CD14-positive monocyte (primary cell): ENCODE data around the gene CLN6. TPM values are rescaled to one million over a fixed set of nuclear protein-coding genes. Genes with fewer than 3 reads are reported as not detected.
A peak's percentile ranks its signal among the peaks of the same experiment; 100 is the strongest.

Source experiments
- DNase-seq, 3 donors: peaks; one replicate each; pipeline ENCODE4 v3.0.0-alpha.2; 2011 to 2022
- H2AFZ ChIP-seq: 2 replicates; pipeline ENCODE4 v1.6.0; 2012; ENCODE audit warnings: mild to moderate bottlenecking, low read depth, low read length, inconsistent platforms; ENCODE audit not compliant: insufficient read depth, poor library complexity, severe bottlenecking
- H3K27ac ChIP-seq, 2 donors: 1 replicate in 1 of 2; 2 replicates in 1 of 2; pipeline ENCODE4 v1.5.1; 2012 to 2013; ENCODE audit warnings: low read length in 2 of 2, control low read depth in 1 of 2, inconsistent platforms in 1 of 2, low read depth in 1 of 2, mild to moderate bottlenecking in 1 of 2
- H3K27me3 ChIP-seq, 2 donors: one replicate each; pipeline versions ENCODE4 v1.6.0 to v1.6.1; 2011 to 2013; ENCODE audit warnings: low read length in 2 of 2; ENCODE audit not compliant: control insufficient read depth in 2 of 2, insufficient read depth in 2 of 2
- H3K36me3 ChIP-seq, 2 donors: replicated peaks in 1 of 2; 1 replicate in 1 of 2; 2 replicates in 1 of 2; pipeline versions ENCODE4 v1.5.1 to v1.6.1; 2012 to 2013; ENCODE audit warnings: low read length in 2 of 2, control low read depth in 1 of 2, inconsistent platforms in 1 of 2, mild to moderate bottlenecking in 1 of 2; ENCODE audit not compliant: insufficient read depth in 2 of 2, control insufficient read depth in 1 of 2
- H3K4me1 ChIP-seq, 2 donors: 1 replicate in 1 of 2; 2 replicates in 1 of 2; pipeline versions ENCODE4 v1.5.1 to v1.6.1; 2012 to 2013; ENCODE audit warnings: low read length in 2 of 2, control low read depth in 1 of 2, inconsistent platforms in 1 of 2, mild to moderate bottlenecking in 1 of 2, moderate library complexity in 1 of 2; ENCODE audit not compliant: insufficient read depth in 2 of 2, control insufficient read depth in 1 of 2
- H3K4me2 ChIP-seq: replicated peaks from 2 replicates; pipeline ENCODE3; 2012; ENCODE audit warnings: low read length, moderate library complexity, mild to moderate bottlenecking; ENCODE audit not compliant: poor library complexity, severe bottlenecking; ENCODE audit errors: extremely low read depth
- H3K4me3 ChIP-seq, 3 experiments: fragments of 200-600 bp in 1 of 3; sonication (generic) in 1 of 3; replicated peaks in 1 of 3; 1 replicate in 2 of 3; 2 replicates in 1 of 3; pipeline ENCODE4 v1.5.1; 2011 to 2013; ENCODE audit warnings: low read length in 3 of 3, mild to moderate bottlenecking in 3 of 3, control low read depth in 2 of 3, low read depth in 2 of 3, inconsistent platforms in 1 of 3, moderate library complexity in 1 of 3
- H3K79me2 ChIP-seq: 2 replicates; pipeline ENCODE4 v1.6.0; 2012; ENCODE audit warnings: mild to moderate bottlenecking, control low read depth, inconsistent platforms, low read length, moderate library complexity; ENCODE audit not compliant: insufficient read depth
- H3K9ac ChIP-seq: 2 replicates; pipeline ENCODE4 v1.6.0; 2017; ENCODE audit warnings: low read length, mild to moderate bottlenecking; ENCODE audit not compliant: insufficient read depth, poor library complexity, severe bottlenecking
- H3K9me3 ChIP-seq, 2 donors: replicated peaks in 1 of 2; 1 replicate in 1 of 2; 2 replicates in 1 of 2; pipeline versions ENCODE4 v1.5.1 to v1.6.1; 2012 to 2013; ENCODE audit warnings: low read length in 2 of 2, control low read depth in 1 of 2; ENCODE audit not compliant: control insufficient read depth in 1 of 2, insufficient read depth in 1 of 2
- H4K20me1 ChIP-seq: 2 replicates; pipeline ENCODE4 v1.6.0; 2012; ENCODE audit warnings: mild to moderate bottlenecking, low read length, control low read depth, moderate library complexity; ENCODE audit not compliant: insufficient read depth
- H3K27ac Mint-ChIP-seq, 7 donors: one replicate each; pipeline ENCODE4 v1.8.0; 2020; ENCODE audit warnings: mild to moderate bottlenecking in 7 of 7, mixed read lengths in 7 of 7, moderate library complexity in 6 of 7, inconsistent platforms in 2 of 7
- H3K27me3 Mint-ChIP-seq, 3 donors: one replicate each; pipeline ENCODE4 v1.8.0; 2021 to 2022; ENCODE audit warnings: low read depth in 3 of 3, mild to moderate bottlenecking in 3 of 3, mixed read lengths in 3 of 3, moderate library complexity in 3 of 3, inconsistent platforms in 1 of 3
- H3K36me3 Mint-ChIP-seq, 2 donors: one replicate each; pipeline ENCODE4 v1.8.0; 2020; ENCODE audit warnings: mixed read lengths in 2 of 2, inconsistent platforms in 1 of 2, mild to moderate bottlenecking in 1 of 2
- H3K4me1 Mint-ChIP-seq: one replicate; pipeline ENCODE4 v1.8.0; 2020; ENCODE audit warnings: mild to moderate bottlenecking, mixed read lengths
- H3K4me3 Mint-ChIP-seq, 2 donors: one replicate each; pipeline ENCODE4 v1.8.0; 2020; ENCODE audit warnings: mild to moderate bottlenecking in 2 of 2, mixed read lengths in 2 of 2, moderate library complexity in 1 of 2
- H3K9me3 Mint-ChIP-seq, 7 donors: one replicate each; pipeline ENCODE4 v1.8.0; 2020 to 2022; ENCODE audit warnings: mixed read lengths in 7 of 7, mild to moderate bottlenecking in 6 of 7, moderate library complexity in 6 of 7, inconsistent platforms in 2 of 7
- WGBS: methylation state at CpG from one replicate; pipeline ENCODE4 v1.1.5; 2013; ENCODE audit warnings: missing lambda C conversion rate; ENCODE audit not compliant: insufficient coverage; 5-methylcytosine and 5-hydroxymethylcytosine counted together
- intact Hi-C, 2 donors: fragments of 100-400 bp; cut with micrococcal nuclease; formaldehyde crosslinking; loops; one replicate each; pipeline versions ENCODE4 v1.15.0 to v1.15.1; 2023
- polyA plus RNA-seq, 3 donors: library from polyadenylated mRNA; depleted of rRNA in 1 of 3; unstranded in 2 of 3; stranded (reverse) in 1 of 3; fragments of 300-500 nt in 2 of 3; fragments of >200 nt in 1 of 3; fragmentation: Illumina TruSeq in 2 of 3; gene quantifications; 1 replicate in 2 of 3; 2 replicates in 1 of 3; pipeline ENCODE4 v1.2.3, GENCODE V29; 2012 to 2021
- TF ChIP-seq, protein P1 (sequence below): fragments of 200-600 bp; IDR thresholded peaks from one replicate; pipeline ENCODE4 v1.8.0; 2022; ENCODE audit warnings: antibody characterized with exemption, mild to moderate bottlenecking

CLN6 gene
- polyA plus RNA-seq, 3 donors, result 3.4 to 37.6 (median 4.2) TPM

DNA sequence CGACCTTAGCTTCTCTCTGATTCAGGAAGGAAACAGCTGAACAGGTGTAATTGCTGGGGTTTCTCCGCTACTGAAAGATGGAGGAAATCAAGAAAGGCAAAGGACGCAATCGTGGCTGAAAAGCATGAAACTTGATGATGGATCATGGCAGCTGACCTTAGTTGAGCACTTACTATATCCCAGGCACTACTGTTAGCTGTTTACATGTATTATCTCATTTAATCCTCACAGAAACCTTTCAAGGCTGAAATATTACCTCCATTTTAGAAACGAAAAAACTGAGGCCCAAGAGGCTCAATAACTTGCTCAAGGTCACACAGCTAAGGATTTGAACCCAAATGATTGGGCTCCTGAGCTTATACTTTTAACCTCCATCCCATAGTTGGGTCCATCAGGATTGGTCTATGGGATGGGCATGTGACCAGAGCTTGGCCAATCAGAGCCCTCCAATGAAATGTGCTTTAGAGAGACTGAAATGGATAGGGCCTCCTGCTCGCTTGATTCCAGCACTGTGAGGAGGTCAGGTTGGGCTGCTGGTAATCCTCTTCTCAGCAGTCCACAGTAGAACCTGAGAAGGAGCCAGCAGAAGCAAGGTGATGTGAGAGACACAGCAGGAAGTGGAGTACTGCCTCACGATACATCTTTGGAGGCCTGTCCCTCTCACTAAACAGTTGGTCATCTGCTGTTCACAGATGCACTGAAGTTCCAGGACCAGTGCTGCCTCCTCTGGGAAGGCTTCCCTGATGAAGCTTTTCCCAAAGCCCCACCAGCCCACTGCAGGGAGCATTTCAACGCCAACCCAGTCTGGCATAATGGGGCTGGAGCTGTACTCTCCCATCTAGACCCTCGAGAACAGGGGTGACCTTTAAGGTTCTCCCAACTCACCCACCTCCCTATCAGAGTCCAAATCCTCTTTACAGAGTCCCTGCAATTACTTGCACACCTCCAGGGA is 10.4 kb downstream of the CLN6 start:
- 98% methylated on average over 7 of the region's 9 CpGs for WGBS
- TF ChIP-seq, protein P1, sequence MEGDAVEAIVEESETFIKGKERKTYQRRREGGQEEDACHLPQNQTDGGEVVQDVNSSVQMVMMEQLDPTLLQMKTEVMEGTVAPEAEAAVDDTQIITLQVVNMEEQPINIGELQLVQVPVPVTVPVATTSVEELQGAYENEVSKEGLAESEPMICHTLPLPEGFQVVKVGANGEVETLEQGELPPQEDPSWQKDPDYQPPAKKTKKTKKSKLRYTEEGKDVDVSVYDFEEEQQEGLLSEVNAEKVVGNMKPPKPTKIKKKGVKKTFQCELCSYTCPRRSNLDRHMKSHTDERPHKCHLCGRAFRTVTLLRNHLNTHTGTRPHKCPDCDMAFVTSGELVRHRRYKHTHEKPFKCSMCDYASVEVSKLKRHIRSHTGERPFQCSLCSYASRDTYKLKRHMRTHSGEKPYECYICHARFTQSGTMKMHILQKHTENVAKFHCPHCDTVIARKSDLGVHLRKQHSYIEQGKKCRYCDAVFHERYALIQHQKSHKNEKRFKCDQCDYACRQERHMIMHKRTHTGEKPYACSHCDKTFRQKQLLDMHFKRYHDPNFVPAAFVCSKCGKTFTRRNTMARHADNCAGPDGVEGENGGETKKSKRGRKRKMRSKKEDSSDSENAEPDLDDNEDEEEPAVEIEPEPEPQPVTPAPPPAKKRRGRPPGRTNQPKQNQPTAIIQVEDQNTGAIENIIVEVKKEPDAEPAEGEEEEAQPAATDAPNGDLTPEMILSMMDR, result no peak
- H3K36me3 Mint-ChIP-seq, result peaks cover 0 to 17% of the 10 kb centered on the region in 2 donors
- no peaks in the 10 kb centered on the region for H3K9me3 Mint-ChIP-seq
- Histone ChIP-seq H3K36me3 (peaks cover 0 to 32% of the 10 kb centered on the region in 2 donors), H3K9me3 (no peaks in the 10 kb centered on the region), H3K4me1 (peaks cover 15 to 16% of the 10 kb centered on the region in 2 donors), H3K4me2 (no peak overlapping the region), H3K27me3 (no peaks in the 10 kb centered on the region), H2AFZ (no peak overlapping the region), H3K79me2 (peaks cover 57% of the 10 kb centered on the region), H3K9ac (peak overlapping the region; percentile 15), H4K20me1 (peaks cover 38% of the 10 kb centered on the region), H3K4me3 (no peak overlapping the region), H3K27ac (peak overlapping the region in 1 of 2 donors; percentile 57)
- no peak for DNase-seq
- peaks cover 0 to 2% (median 1%) of the 10 kb centered on the region in 3 donors for H3K27me3 Mint-ChIP-seq
- peak overlapping the region in 2 of 7 donors; percentile 38 to 84 for H3K27ac Mint-ChIP-seq
- intact Hi-C loops, result no loop called here
- H3K4me1 Mint-ChIP-seq, result peaks cover 16% of the 10 kb centered on the region
- no peak overlapping the region for H3K4me3 Mint-ChIP-seq

GRCh38 chr15:68218331-68218730 is 11.2 kb downstream of the CLN6 start:
- H2AFZ ChIP-seq, result no peak overlapping the region
- no peak for DNase-seq
- TF ChIP-seq, protein P1, result no peak
- no peak overlapping the region for H3K9ac ChIP-seq
- H3K4me3 ChIP-seq, result no peak overlapping the region
- Mint-ChIP-seq H3K27ac (peak overlapping the region in 3 of 7 donors; percentile 19 to 84 (median 37)), H3K4me3 (no peak overlapping the region), H3K36me3 (peaks cover 0 to 23% of the 10 kb centered on the region in 2 donors), H3K4me1 (peaks cover 18% of the 10 kb centered on the region), H3K9me3 (no peaks in the 10 kb centered on the region), H3K27me3 (peaks cover 0 to 2% (median 1%) of the 10 kb centered on the region in 3 donors)
- H3K4me1 ChIP-seq, result peaks cover 15 to 18% of the 10 kb centered on the region in 2 donors
- WGBS, result 100% methylated on average over 1 of the region's 8 CpGs
- no peaks in the 10 kb centered on the region for H3K9me3 ChIP-seq
- H3K27me3 ChIP-seq, result no peaks in the 10 kb centered on the region
- H3K79me2 ChIP-seq, result peaks cover 55% of the 10 kb centered on the region
- H3K27ac ChIP-seq, result peak overlapping the region in 1 of 2 donors; percentile 57
- H4K20me1 ChIP-seq, result peaks cover 31% of the 10 kb centered on the region
- peaks cover 0 to 32% of the 10 kb centered on the region in 2 donors for H3K36me3 ChIP-seq
- intact Hi-C loops, result no loop called here
- no peak overlapping the region for H3K4me2 ChIP-seq
